Mesodermal cell (in vitro differentiated cells): ENCODE data around the gene OR56A5. TPM values are rescaled to one million over a fixed set of nuclear protein-coding genes. Genes with fewer than 3 reads are reported as not detected.

Experiments used
- H3K27ac ChIP-seq: 2 replicates; pipeline ENCODE4 v1.7.0; 2013; ENCODE audit warnings: mild to moderate bottlenecking, low read depth, low read length, moderate library complexity; ENCODE audit not compliant: severe bottlenecking
- H3K36me3 ChIP-seq: 2 replicates; pipeline ENCODE4 v1.7.1; 2013; ENCODE audit warnings: mild to moderate bottlenecking, low read length, moderate library complexity; ENCODE audit not compliant: control insufficient read depth, insufficient read depth
- H3K4me1 ChIP-seq: one replicate; pipeline ENCODE4 v1.7.1; 2013; ENCODE audit warnings: mild to moderate bottlenecking, low read length; ENCODE audit not compliant: insufficient read depth, control insufficient read depth, poor library complexity, severe bottlenecking
- H3K4me3 ChIP-seq: 2 replicates; pipeline ENCODE4 v1.7.0; 2013; ENCODE audit warnings: low read length, control low read depth, mild to moderate bottlenecking; ENCODE audit not compliant: insufficient read depth, poor library complexity, severe bottlenecking; ENCODE audit errors: extremely low read depth
- H3K9me3 ChIP-seq: 2 replicates; pipeline ENCODE4 v1.7.1; 2013; ENCODE audit warnings: mild to moderate bottlenecking, low read length, moderate library complexity; ENCODE audit not compliant: control insufficient read depth
- WGBS, 2 experiments: methylation state at CpG; one replicate each; pipeline ENCODE4 v1.1.5; 2013; ENCODE audit warnings: missing lambda C conversion rate in 2 of 2; ENCODE audit not compliant: insufficient coverage in 2 of 2; 5-methylcytosine and 5-hydroxymethylcytosine counted together
- polyA plus RNA-seq, 2 experiments: library from polyadenylated mRNA; stranded (reverse); fragments of 50-300 nt; gene quantifications; one replicate each; pipeline ENCODE4 v1.2.3, GENCODE V29; 2013

Gene OR56A5
- not detected for polyA plus RNA-seq (2013, experiment 1 of 2)
- not detected for polyA plus RNA-seq (2013, experiment 2 of 2)

GRCh38 chr11:5968394-5968793, at the start of gene OR56A5:
Gene OR56A5 (minus strand): TSS chr11:5968494. CDS start chr11:5968494, 0 bp downstream.
- no peaks in the 10 kb centered on the region for H3K36me3 ChIP-seq
- peaks cover 5% of the 10 kb centered on the region for H3K9me3 ChIP-seq
- no peaks in the 10 kb centered on the region for H3K4me1 ChIP-seq

DNA sequence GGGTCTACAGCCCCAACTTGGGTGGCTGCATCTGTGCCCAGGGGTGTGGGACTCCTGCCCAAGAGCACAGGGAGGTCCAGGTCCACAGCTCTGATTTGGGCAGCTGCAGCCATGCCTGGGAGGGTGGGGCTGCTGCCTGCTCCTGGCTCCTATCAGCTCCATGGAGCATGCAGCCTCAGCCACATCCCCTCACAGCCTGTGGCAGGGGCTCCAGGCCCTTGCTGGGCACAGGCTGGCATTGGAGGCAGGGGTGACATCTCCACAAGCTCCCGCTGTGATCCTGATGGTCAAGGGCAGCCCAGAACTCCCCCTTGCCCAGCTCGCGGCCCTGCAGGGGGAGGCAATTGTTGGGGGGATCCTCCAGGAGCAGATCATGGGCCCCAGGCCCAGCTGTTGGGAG, 44.7 kb upstream of the OR56A5 start:
- no peak overlapping the region for H3K4me3 ChIP-seq
- WGBS, 2 experiments, result 89 to 95% methylated on average over 3 of the region's 3 CpGs
- no peaks in the 10 kb centered on the region for H3K9me3 ChIP-seq
- H3K4me1 ChIP-seq, result no peaks in the 10 kb centered on the region
- no peaks in the 10 kb centered on the region for H3K36me3 ChIP-seq
- H3K27ac ChIP-seq, result no peak overlapping the region

More at GRCh38 chr11:5968394-5968793, at the start of gene OR56A5:
- Histone ChIP-seq H3K4me3 (no peak within 1 kb of the TSS), H3K27ac (no peak within 1 kb of the TSS)

GRCh38 chr11:6012035-6012668, 43.9 kb upstream of the OR56A5 start:
- Histone ChIP-seq H3K36me3 (no peaks in the 10 kb centered on the region), H3K4me3 (no peak overlapping the region), H3K27ac (no peak overlapping the region), H3K9me3 (no peaks in the 10 kb centered on the region), H3K4me1 (no peaks in the 10 kb centered on the region)
- 88 to 93% methylated on average over 3 of the region's 4 CpGs for WGBS, 2 experiments

- H3K27ac ChIP-seq, result no peak within 1 kb of the TSS
- H3K36me3 ChIP-seq, result no peaks in the 10 kb centered on the region
- no peaks in the 10 kb centered on the region for H3K4me1 ChIP-seq
- no peak within 1 kb of the TSS for H3K4me3 ChIP-seq
- no peaks in the 10 kb centered on the region for H3K9me3 ChIP-seq
Measured at GRCh38 chr11:6006846-6007245, 38.6 kb upstream of the OR56A5 start, which contains the start of gene OR56A4. Gene OR56A4 (minus strand): TSS chr11:6006946. CDS start chr11:6002992, 3,954 bp downstream.

DNA sequence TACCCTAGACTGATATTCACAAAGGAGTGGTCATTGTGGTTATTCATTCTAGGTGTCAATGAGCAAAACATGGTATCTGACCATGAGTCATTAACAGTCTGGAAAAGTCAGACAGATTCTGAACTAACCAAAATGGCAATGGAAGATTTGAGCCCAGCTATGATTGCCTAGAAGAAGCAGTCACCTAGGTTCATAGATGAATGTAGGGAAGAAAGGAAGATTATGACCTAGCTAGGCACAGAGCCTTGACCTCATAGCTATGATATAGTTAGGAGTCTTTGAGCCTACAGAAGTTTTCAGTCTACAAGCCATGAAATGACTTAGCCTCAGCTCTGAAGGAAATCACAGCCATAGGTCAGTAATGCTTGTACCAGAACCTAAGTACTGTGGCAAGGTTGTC, 38.1 kb upstream of the OR56A5 start:
- no peaks in the 10 kb centered on the region for H3K9me3 ChIP-seq
- no peaks in the 10 kb centered on the region for H3K36me3 ChIP-seq
- no peak overlapping the region for H3K4me3 ChIP-seq
- H3K27ac ChIP-seq, result no peak overlapping the region
- no peaks in the 10 kb centered on the region for H3K4me1 ChIP-seq

GRCh38 chr11:6002202-6002699, 34.0 kb upstream of the OR56A5 start:
- WGBS, 2 experiments, result 80 to 88% methylated on average over 5 to 7 of the region's 7 CpGs
- H3K4me3 ChIP-seq, result no peak overlapping the region
- H3K27ac ChIP-seq, result no peak overlapping the region
- H3K9me3 ChIP-seq, result no peaks in the 10 kb centered on the region
- H3K4me1 ChIP-seq, result no peaks in the 10 kb centered on the region
- H3K36me3 ChIP-seq, result no peaks in the 10 kb centered on the region

DNA sequence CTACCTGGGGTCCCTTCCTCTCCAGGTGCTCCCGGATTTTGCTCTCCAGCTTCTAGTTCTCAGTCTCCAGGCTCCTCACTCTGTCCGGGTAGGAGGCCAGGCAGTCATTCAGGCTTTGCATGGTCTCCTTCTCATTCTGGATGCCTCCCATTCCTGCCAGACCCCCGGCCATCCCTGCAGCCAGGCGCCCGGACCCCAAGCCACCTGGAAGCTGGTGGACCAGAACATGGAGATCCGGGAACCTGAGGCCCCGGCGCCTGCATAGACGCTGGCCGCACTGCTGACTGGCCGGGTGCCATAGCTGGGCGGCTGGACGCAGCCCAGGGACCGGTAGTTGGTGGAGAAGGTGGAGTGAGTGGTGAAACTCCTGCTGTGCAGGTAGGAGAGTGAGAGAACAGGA, 26.5 kb upstream of the OR56A5 start:
- no peaks in the 10 kb centered on the region for H3K4me1 ChIP-seq
- H3K36me3 ChIP-seq, result no peaks in the 10 kb centered on the region
- no peak overlapping the region for H3K27ac ChIP-seq
- no peak overlapping the region for H3K4me3 ChIP-seq
- WGBS, 2 experiments, result 80 to 86% methylated on average over 6 to 11 of the region's 14 CpGs
- no peaks in the 10 kb centered on the region for H3K9me3 ChIP-seq

GRCh38 chr11:5992604-5993251, 24.4 kb upstream of the OR56A5 start:
- 60 to 79% methylated on average over 1 of the region's 3 CpGs for WGBS, 2 experiments
- Histone ChIP-seq H3K4me3 (no peak overlapping the region), H3K36me3 (no peaks in the 10 kb centered on the region), H3K27ac (no peak overlapping the region), H3K9me3 (no peaks in the 10 kb centered on the region), H3K4me1 (no peaks in the 10 kb centered on the region)

GRCh38 chr11:5992150-5992549, 23.9 kb upstream of the OR56A5 start:
- 75 to 90% methylated on average over 1 to 2 of the region's 3 CpGs for WGBS, 2 experiments
- Histone ChIP-seq H3K9me3 (no peaks in the 10 kb centered on the region), H3K4me3 (no peak overlapping the region), H3K27ac (no peak overlapping the region), H3K36me3 (no peaks in the 10 kb centered on the region), H3K4me1 (no peaks in the 10 kb centered on the region)

DNA sequence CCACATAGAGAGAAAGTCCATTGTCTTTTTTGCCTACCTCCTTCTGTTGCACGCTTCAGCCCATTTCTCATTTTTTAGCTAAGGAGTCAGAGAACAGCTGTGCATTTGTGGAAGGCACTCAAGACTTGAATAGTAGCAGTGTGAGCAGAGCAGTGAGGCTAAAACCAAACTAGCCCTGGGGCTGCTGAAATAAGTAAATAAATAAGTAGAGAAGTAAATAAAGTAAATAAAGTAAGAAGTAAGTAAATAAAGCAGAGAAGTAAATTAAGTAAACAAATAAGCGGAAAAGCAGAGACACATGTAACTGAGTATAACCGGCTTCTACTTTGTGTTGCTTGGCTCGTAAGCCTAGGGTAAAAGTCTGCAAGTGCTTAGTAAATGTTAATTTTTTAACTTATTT, 20.9 kb upstream of the OR56A5 start:
- H3K4me3 ChIP-seq, result no peak overlapping the region
- H3K27ac ChIP-seq, result no peak overlapping the region
- no peaks in the 10 kb centered on the region for H3K9me3 ChIP-seq
- no peaks in the 10 kb centered on the region for H3K36me3 ChIP-seq
- H3K4me1 ChIP-seq, result no peaks in the 10 kb centered on the region
- 100% methylated on average over 2 of the region's 4 CpGs for WGBS, 2 experiments

DNA sequence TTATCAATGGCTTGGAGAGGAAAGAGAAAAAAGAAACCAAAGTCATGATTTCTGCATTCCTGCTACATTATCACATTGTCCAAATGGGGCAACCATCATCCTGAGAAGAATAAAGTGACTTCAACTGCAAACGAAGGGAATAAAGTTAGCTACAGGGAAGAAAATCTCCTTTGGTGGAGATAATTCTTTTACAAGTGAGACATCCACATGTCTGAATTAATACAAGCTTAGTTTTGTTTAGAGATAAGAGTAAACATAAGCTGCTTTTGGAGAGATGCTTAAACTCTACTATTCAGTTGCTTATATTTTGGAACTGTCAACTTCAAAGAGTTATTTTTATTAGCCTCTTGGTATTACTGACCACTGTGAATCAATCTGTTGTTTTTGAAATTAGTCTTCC, 18.6 kb upstream of the OR56A5 start, which contains the start of gene OR52L1:
TSS of gene OR52L1 (minus strand) at position 101 of the 400 bp plus-strand sequence. CDS start at position 46, 55 bp downstream.
- H3K27ac ChIP-seq, result no peak within 1 kb of the TSS
- no peaks in the 10 kb centered on the region for H3K36me3 ChIP-seq
- no CpG with 5 or more reads among the region's 1 CpG for WGBS, 2 experiments

More for the DNA sequence above, 18.6 kb upstream of the OR56A5 start, which contains the start of gene OR52L1:
- Histone ChIP-seq H3K9me3 (no peaks in the 10 kb centered on the region), H3K4me1 (no peaks in the 10 kb centered on the region), H3K4me3 (no peak within 1 kb of the TSS)
